GM19043 (cell line): ENCODE data around the gene PRR3.

Source experiments
- ATAC-seq: cut with Tn5 transposase; IDR thresholded peaks from one replicate; pipeline ENCODE4 v1.9.1; 2021; ENCODE audit warnings: low read depth; ENCODE audit not compliant: unreplicated experiment

Gene PRR3

GRCh38 chr6:30610065-30610464 is 53.0 kb downstream of the PRR3 start:
- ATAC-seq = no peak

- no peak for ATAC-seq
These were observed 54.2 kb downstream of the PRR3 start for GRCh38 chr6:30611150-30611855.

- no peak for ATAC-seq
These were observed 54.7 kb downstream of the PRR3 start for GRCh38 chr6:30611856-30612194.

- no peak for ATAC-seq
These were observed 55.1 kb downstream of the PRR3 start for GRCh38 chr6:30612213-30612612.

- no peak for ATAC-seq
These were observed 55.7 kb downstream of the PRR3 start for GRCh38 chr6:30612687-30613248.
